H1 (cell line): ENCODE measurements around the gene DNASE2B. TPM values are rescaled to one million over a fixed set of nuclear protein-coding genes. Genes with fewer than 3 reads are reported as not detected.

Experiments used
- CTCF ChIA-PET: fragments of 300-600 bp; sonication (Branson Sonifier 250); formaldehyde crosslinking; loops from one replicate; lab custom pipeline; 2021; ENCODE audit not compliant: partially characterized antibody; lab: Charles Lee
- POLR2A ChIA-PET: fragments of 300-600 bp; sonication (Branson Sonifier 250); formaldehyde crosslinking; loops from one replicate; lab custom pipeline; 2021; ENCODE audit warnings: inconsistent platforms; ENCODE audit not compliant: partially characterized antibody; lab: Charles Lee
- DNase-seq, 2 experiments: peaks; one replicate each; pipeline versions ENCODE4 v3.0.0 to v3.0.0-alpha.2; 2010 to 2022; ENCODE audit warnings: low spot score in 2 of 2, low read depth in 1 of 2, mixed read lengths in 1 of 2
- FAIRE-seq: peaks from 2 replicates; lab custom pipeline; 2011; peaks lifted over from hg19 to GRCh38; lab: Jason Lieb, UNC
- H2AFZ ChIP-seq: 2 replicates; pipeline ENCODE4 v1.8.1; 2012; ENCODE audit warnings: low read length, inconsistent platforms
- H2AK5ac ChIP-seq: 2 replicates; pipeline ENCODE4 v1.6.1; 2013; ENCODE audit warnings: low read depth, low read length
- H2BK120ac ChIP-seq: replicated peaks from 2 replicates; pipeline ENCODE3; 2013; ENCODE audit warnings: low read depth, low read length, inconsistent platforms
- H2BK12ac ChIP-seq: 2 replicates; pipeline ENCODE4 v1.6.1; 2013; ENCODE audit warnings: low read depth, low read length
- H2BK15ac ChIP-seq: 2 replicates; pipeline ENCODE4 v1.6.1; 2013; ENCODE audit warnings: low read length
- H2BK20ac ChIP-seq: 2 replicates; pipeline ENCODE4 v1.6.1; 2013; ENCODE audit warnings: low read length
- H2BK5ac ChIP-seq: 2 replicates; pipeline ENCODE4 v1.6.1; 2013; ENCODE audit warnings: low read depth, low read length
- H3K14ac ChIP-seq: 2 replicates; pipeline ENCODE4 v1.6.1; 2013; ENCODE audit warnings: inconsistent platforms; ENCODE audit not compliant: insufficient read length
- H3K18ac ChIP-seq: 2 replicates; pipeline ENCODE4 v1.6.1; 2013; ENCODE audit warnings: low read length; ENCODE audit errors: extremely low read depth
- H3K23ac ChIP-seq: 2 replicates; pipeline ENCODE4 v1.6.1; 2013; ENCODE audit warnings: inconsistent platforms; ENCODE audit not compliant: insufficient read length
- H3K23me2 ChIP-seq: 2 replicates; pipeline ENCODE4 v1.6.1; 2013; ENCODE audit warnings: low read depth, low read length
- H3K27ac ChIP-seq: 2 replicates; pipeline ENCODE4 v1.6.1; 2011; ENCODE audit warnings: low read depth, low read length, inconsistent platforms
- H3K27me3 ChIP-seq, 4 experiments: replicated peaks in 1 of 4; 1 replicate in 1 of 4; 2 replicates in 3 of 4; pipeline versions ENCODE4 v1.6.1 to v1.8.1; 2011 to 2013; ENCODE audit warnings: low read length in 3 of 4, mild to moderate bottlenecking in 3 of 4, inconsistent platforms in 2 of 4, mixed read lengths in 2 of 4, moderate library complexity in 1 of 4; ENCODE audit not compliant: control insufficient read depth in 3 of 4, insufficient read depth in 3 of 4; ENCODE audit errors: extremely low read depth in 1 of 4
- H3K36me3 ChIP-seq, 4 experiments: 2 replicates each; pipeline versions ENCODE4 v1.6.1 to v1.8.1; 2011 to 2013; ENCODE audit warnings: mild to moderate bottlenecking in 4 of 4, low read length in 3 of 4, moderate library complexity in 2 of 4, control low read depth in 1 of 4, inconsistent platforms in 1 of 4; ENCODE audit not compliant: insufficient read depth in 4 of 4, control insufficient read depth in 2 of 4
- H3K4ac ChIP-seq: replicated peaks from 2 replicates; pipeline ENCODE3; 2013; ENCODE audit warnings: low read length, low read depth, mixed read lengths, inconsistent platforms; ENCODE audit not compliant: insufficient read length
- H3K4me1 ChIP-seq, 4 experiments: replicated peaks in 1 of 4; 1 replicate in 1 of 4; 2 replicates in 3 of 4; pipeline versions ENCODE4 v1.6.1 to v1.8.1; 2011 to 2013; ENCODE audit warnings: low read length in 3 of 4, inconsistent platforms in 2 of 4, mixed read lengths in 1 of 4; ENCODE audit not compliant: insufficient read depth in 4 of 4, control insufficient read depth in 3 of 4
- H3K4me2 ChIP-seq, 2 experiments: 2 replicates each; pipeline versions ENCODE4 v1.6.1 to v1.8.1; 2011 to 2013; ENCODE audit warnings: low read depth in 2 of 2, low read length in 2 of 2, control low read depth in 1 of 2, inconsistent platforms in 1 of 2, mild to moderate bottlenecking in 1 of 2; ENCODE audit not compliant: insufficient read depth in 1 of 2
- H3K4me3 ChIP-seq, 4 experiments: fragments of 200-600, 300-600 bp in 1 of 4; sonication (generic), shearing (Covaris generic), sonication (Bioruptor Twin) in 1 of 4; 2 replicates each; pipeline versions ENCODE4 v1.5.1 to v1.8.1; 2011 to 2016; ENCODE audit warnings: low read length in 4 of 4, low read depth in 3 of 4, control low read depth in 2 of 4, inconsistent platforms in 2 of 4, mild to moderate bottlenecking in 2 of 4, mixed read lengths in 1 of 4, moderate library complexity in 1 of 4; ENCODE audit not compliant: insufficient read depth in 2 of 4; ENCODE audit errors: extremely low read depth in 1 of 4
- H3K56ac ChIP-seq: replicated peaks from 2 replicates; pipeline ENCODE3; 2013; ENCODE audit warnings: low read depth, mild to moderate bottlenecking, mixed read lengths, low read length, inconsistent platforms; ENCODE audit not compliant: insufficient read length
- H3K79me1 ChIP-seq: 2 replicates; pipeline ENCODE4 v1.6.1; 2013; ENCODE audit warnings: low read depth, low read length, control low read depth
- H3K79me2 ChIP-seq, 2 experiments: 2 replicates each; pipeline versions ENCODE4 v1.6.1 to v1.8.1; 2012 to 2013; ENCODE audit warnings: low read length in 2 of 2, mild to moderate bottlenecking in 2 of 2, inconsistent platforms in 1 of 2; ENCODE audit not compliant: insufficient read depth in 2 of 2, control insufficient read depth in 1 of 2
- H3K9ac ChIP-seq, 4 experiments: replicated peaks in 1 of 4; 1 replicate in 1 of 4; 2 replicates in 3 of 4; pipeline versions ENCODE4 v1.6.1 to v1.8.1; 2011 to 2013; ENCODE audit warnings: low read depth in 3 of 4, low read length in 3 of 4, control low read depth in 2 of 4, mild to moderate bottlenecking in 2 of 4, moderate library complexity in 2 of 4, inconsistent platforms in 1 of 4; ENCODE audit errors: extremely low read depth in 1 of 4
- H3K9me3 ChIP-seq, 2 experiments: 2 replicates each; pipeline versions ENCODE4 v1.6.1 to v1.8.1; 2012 to 2013; ENCODE audit warnings: mild to moderate bottlenecking in 2 of 2, moderate library complexity in 2 of 2, control low read depth in 1 of 2, inconsistent platforms in 1 of 2, low read depth in 1 of 2, low read length in 1 of 2, mixed read lengths in 1 of 2; ENCODE audit not compliant: insufficient read depth in 2 of 2
- H4K20me1 ChIP-seq, 2 experiments: replicated peaks in 1 of 2; 2 replicates each; pipeline versions ENCODE3 to v1.8.1; 2011 to 2013; ENCODE audit warnings: inconsistent platforms in 2 of 2, low read length in 2 of 2, mild to moderate bottlenecking in 1 of 2; ENCODE audit not compliant: insufficient read depth in 2 of 2, control insufficient read depth in 1 of 2
- H4K5ac ChIP-seq: 2 replicates; pipeline ENCODE4 v1.6.1; 2013; ENCODE audit warnings: low read length, low read depth, mixed read lengths, inconsistent platforms; ENCODE audit not compliant: insufficient read length
- H4K8ac ChIP-seq: 2 replicates; pipeline ENCODE4 v1.8.0; 2013; ENCODE audit warnings: mild to moderate bottlenecking, moderate library complexity, low read length, inconsistent platforms; ENCODE audit not compliant: insufficient read depth; ENCODE audit errors: extremely low read depth
- H4K91ac ChIP-seq: replicated peaks from 2 replicates; pipeline ENCODE3; 2013; ENCODE audit warnings: low read length, mixed read lengths, inconsistent platforms; ENCODE audit not compliant: insufficient read length
- CEBPB ChIP-seq: IDR thresholded peaks from 2 replicates; pipeline ENCODE4 v1.6.1; 2012; ENCODE audit warnings: low read depth, low read length
- CHD1 ChIP-seq: IDR thresholded peaks from 2 replicates; pipeline ENCODE4 v1.6.1; 2012; ENCODE audit warnings: low read depth, low read length, improper control_type of control experiment
- GTF2F1 ChIP-seq: IDR thresholded peaks from 2 replicates; pipeline ENCODE4 v1.6.1; 2012; ENCODE audit warnings: low read depth, low read length, improper control_type of control experiment, borderline replicate concordance
- JUN ChIP-seq: IDR thresholded peaks from 2 replicates; pipeline ENCODE4 v1.6.1; 2011; ENCODE audit warnings: low read depth, mild to moderate bottlenecking, improper control_type of control experiment, low read length
- POLR2A ChIP-seq, 2 experiments: IDR thresholded peaks; 1 replicate in 1 of 2; 2 replicates in 1 of 2; pipeline ENCODE4 v1.6.1; 2011; ENCODE audit warnings: low read depth in 2 of 2, low read length in 2 of 2, mild to moderate bottlenecking in 2 of 2; ENCODE audit errors: control extremely low read depth in 1 of 2
- POLR2AphosphoS5 ChIP-seq: IDR thresholded peaks from 2 replicates; pipeline ENCODE4 v1.6.1; 2011; ENCODE audit warnings: low read depth, low read length
- SIN3A ChIP-seq, 2 experiments: IDR thresholded peaks in 1 of 2; conservative IDR thresholded peaks in 1 of 2; 2 replicates each; pipeline ENCODE4 v1.6.1; 2011 to 2012; ENCODE audit warnings: low read length in 2 of 2, improper control_type of control experiment in 1 of 2, low read depth in 1 of 2, mild to moderate bottlenecking in 1 of 2
- YY1 ChIP-seq: IDR thresholded peaks from 2 replicates; pipeline ENCODE4 v1.6.1; 2011; ENCODE audit warnings: low read depth, mild to moderate bottlenecking, low read length
- WGBS, 2 experiments: shearing (Covaris generic) in 1 of 2; methylation state at CpG; one replicate each; pipeline versions ENCODE4 v1.1.6 to v1.1.7; 2013 to 2015; ENCODE audit warnings: low lambda C conversion rate in 2 of 2, mixed read lengths in 2 of 2, inconsistent platforms in 1 of 2, low coverage in 1 of 2, missing lambda C conversion rate in 1 of 2; ENCODE audit not compliant: insufficient replicate concordance in 2 of 2, insufficient coverage in 1 of 2, insufficient read length in 1 of 2; ENCODE audit errors: extremely low coverage in 1 of 2, missing lambda C conversion rate in 1 of 2; 5-methylcytosine and 5-hydroxymethylcytosine counted together
- polyA plus RNA-seq, 7 experiments: library from polyadenylated mRNA; depleted of rRNA in 3 of 7; stranded (reverse) in 5 of 7; unstranded in 2 of 7; fragments of >200 nt in 5 of 7; fragments of 200-250 nt in 2 of 7; gene quantifications; 1 replicate in 5 of 7; 2 replicates in 1 of 7; 4 replicates in 1 of 7; pipeline versions ENCODE4 v1.2.1 to v1.2.3, GENCODE V29; 2011 to 2013; ENCODE audit warnings: missing spikeins in 2 of 7, mixed read lengths in 2 of 7
- total RNA-seq: library from RNA; stranded (reverse); fragmentation: NEBNext Ultra II Directional; extraction: Animal tissue kit (Norgen Biotek cat#: 25700); gene quantifications from 2 replicates; pipeline ENCODE4 v1.2.1, GENCODE V29; 2021
- TF ChIP-seq, protein P1 (sequence below): IDR thresholded peaks from 2 replicates; pipeline ENCODE4 v1.6.1; 2012; ENCODE audit warnings: inconsistent platforms

The DNASE2B gene
- total and polyA plus RNA-seq, 2 of the 8 experiments (the other 6 are each of a cell fraction or from before 2014, with no cell fraction given): not detected

DNA sequence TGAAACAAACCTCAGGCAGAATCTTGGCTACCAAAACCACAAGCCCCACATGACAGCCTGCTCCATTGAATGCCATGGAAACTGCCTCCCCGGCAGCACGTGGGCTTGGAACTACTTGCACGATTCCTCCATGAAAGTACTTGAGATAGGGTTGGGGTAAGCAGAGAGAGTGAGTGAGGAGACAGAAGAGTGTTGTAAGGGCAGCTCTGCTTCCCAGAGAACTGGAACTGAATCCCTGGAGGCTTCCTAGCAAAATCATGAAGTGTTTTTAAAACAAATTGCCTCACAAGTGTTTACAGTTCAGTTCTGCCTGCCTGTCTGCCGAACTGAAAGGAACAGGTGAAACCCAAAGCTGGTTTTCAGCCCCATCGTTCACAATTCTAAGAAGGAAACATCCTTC lies 35.3 kb upstream of the DNASE2B start:
- Histone ChIP-seq H3K79me1 (no peaks in the 10 kb centered on the region), H3K4ac (no peak overlapping the region), H2BK120ac (no peak overlapping the region), H4K91ac (no peak overlapping the region), H3K4me1 (no peaks in the 10 kb centered on the region), H2BK5ac (no peak overlapping the region), H2BK12ac (no peak overlapping the region), H2BK20ac (no peak overlapping the region), H3K27ac (no peak overlapping the region), H3K18ac (no peak overlapping the region), H3K36me3 (no peaks in the 10 kb centered on the region), H3K4me2 (no peak overlapping the region)
- 84% methylated on average over 5 of the region's 5 CpGs; no CpG with 5 or more reads in 1 of the 2 experiments for WGBS, 2 experiments
- FAIRE-seq: no peak
- POLR2A ChIA-PET: no interaction called here
- TF ChIP-seq YY1 (no peak), SIN3A (conservative IDR thresholded peaks at IDR 0.05 in 1 of 2, IDR thresholded peaks at IDR 0.05 in 1 of 2; ENCODE audit: low read depth in 1 of 2, low read length in 2 of 2) (no peak), GTF2F1 (no peak), CEBPB (no peak), JUN (no peak), POLR2A (IDR thresholded peaks at IDR 0.05; ENCODE audit: control extremely low read depth in 1 of 2, low read depth in 2 of 2, low read length in 2 of 2) (no peak), CHD1 (no peak), POLR2AphosphoS5 (no peak)
- TF ChIP-seq, protein P1, sequence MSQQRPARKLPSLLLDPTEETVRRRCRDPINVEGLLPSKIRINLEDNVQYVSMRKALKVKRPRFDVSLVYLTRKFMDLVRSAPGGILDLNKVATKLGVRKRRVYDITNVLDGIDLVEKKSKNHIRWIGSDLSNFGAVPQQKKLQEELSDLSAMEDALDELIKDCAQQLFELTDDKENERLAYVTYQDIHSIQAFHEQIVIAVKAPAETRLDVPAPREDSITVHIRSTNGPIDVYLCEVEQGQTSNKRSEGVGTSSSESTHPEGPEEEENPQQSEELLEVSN: no peak
- TF ChIP-seq, all 59 proteins: peak for 0
- no peak overlapping the region for H2AK5ac ChIP-seq
- H3K23ac ChIP-seq: no peak overlapping the region
- H4K8ac ChIP-seq: no peak overlapping the region
- DNase-seq: no peak
- no peaks in the 10 kb centered on the region for H3K79me2 ChIP-seq
- H3K4me3 ChIP-seq: no peak overlapping the region
- H3K9ac ChIP-seq: no peak overlapping the region
- no peak overlapping the region for H3K14ac ChIP-seq
- H3K27me3 ChIP-seq: no peaks in the 10 kb centered on the region
- no peaks in the 10 kb centered on the region for H4K20me1 ChIP-seq
- no peak overlapping the region for H2BK15ac ChIP-seq
- no peaks in the 10 kb centered on the region for H3K9me3 ChIP-seq
- no peak overlapping the region for H2AFZ ChIP-seq
- H3K23me2 ChIP-seq: no peaks in the 10 kb centered on the region
- H3K56ac ChIP-seq: no peak overlapping the region
- no peak overlapping the region for H4K5ac ChIP-seq
- CTCF ChIA-PET: no interaction called here
